ENCODE data around the gene ZNF521.

DNA sequence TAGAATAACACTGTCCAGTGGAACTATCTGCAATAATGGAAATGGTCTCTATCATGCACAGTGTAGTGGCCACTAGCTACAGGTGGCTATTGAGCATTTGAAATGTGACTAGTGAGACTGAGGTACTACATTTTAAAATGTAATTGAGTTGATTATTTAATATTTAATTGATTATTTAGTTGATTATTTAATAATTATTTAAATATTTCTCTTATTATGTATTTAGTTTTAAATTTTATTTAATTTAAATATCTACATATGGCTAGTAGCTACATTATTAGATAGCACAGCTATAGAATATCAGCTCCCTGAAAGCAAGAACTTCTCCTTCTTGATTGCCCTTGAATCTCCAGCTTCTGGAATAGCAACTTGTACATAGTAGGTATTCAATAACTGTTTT, 12.8 kb upstream of the ZNF521 start:
- TF ChIP-seq CREB5 (CRISPR knock-in tag; IDR thresholded peaks at IDR 0.05; ENCODE audit: low read depth) (no peak), ZFP3 (CRISPR knock-in tag; IDR thresholded peaks at IDR 0.05) (no peak), TSHZ2 (CRISPR knock-in tag; IDR thresholded peaks at IDR 0.05) (no peak), ZNF70 (CRISPR knock-in tag; IDR thresholded peaks at IDR 0.05) (no peak)
- TF ChIP-seq, protein P1, sequence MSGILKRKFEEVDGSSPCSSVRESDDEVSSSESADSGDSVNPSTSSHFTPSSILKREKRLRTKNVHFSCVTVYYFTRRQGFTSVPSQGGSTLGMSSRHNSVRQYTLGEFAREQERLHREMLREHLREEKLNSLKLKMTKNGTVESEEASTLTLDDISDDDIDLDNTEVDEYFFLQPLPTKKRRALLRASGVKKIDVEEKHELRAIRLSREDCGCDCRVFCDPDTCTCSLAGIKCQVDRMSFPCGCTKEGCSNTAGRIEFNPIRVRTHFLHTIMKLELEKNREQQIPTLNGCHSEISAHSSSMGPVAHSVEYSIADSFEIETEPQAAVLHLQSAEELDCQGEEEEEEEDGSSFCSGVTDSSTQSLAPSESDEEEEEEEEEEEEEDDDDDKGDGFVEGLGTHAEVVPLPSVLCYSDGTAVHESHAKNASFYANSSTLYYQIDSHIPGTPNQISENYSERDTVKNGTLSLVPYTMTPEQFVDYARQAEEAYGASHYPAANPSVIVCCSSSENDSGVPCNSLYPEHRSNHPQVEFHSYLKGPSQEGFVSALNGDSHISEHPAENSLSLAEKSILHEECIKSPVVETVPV (CRISPR knock-in tag; IDR thresholded peaks at IDR 0.05) = no peak

Data from SK-N-SH treated with all-trans-retinoic acid at 6 μM for 48 hours (cell line).